Measurements from ENCODE around the gene MYLK. TPM values are rescaled to one million over a fixed set of nuclear protein-coding genes. Genes with fewer than 3 reads are reported as not detected.

MYLK gene
- total and polyA plus RNA-seq, 2 of the 4 experiments (the other 2 are of a cell fraction): 299 to 484 TPM

DNA sequence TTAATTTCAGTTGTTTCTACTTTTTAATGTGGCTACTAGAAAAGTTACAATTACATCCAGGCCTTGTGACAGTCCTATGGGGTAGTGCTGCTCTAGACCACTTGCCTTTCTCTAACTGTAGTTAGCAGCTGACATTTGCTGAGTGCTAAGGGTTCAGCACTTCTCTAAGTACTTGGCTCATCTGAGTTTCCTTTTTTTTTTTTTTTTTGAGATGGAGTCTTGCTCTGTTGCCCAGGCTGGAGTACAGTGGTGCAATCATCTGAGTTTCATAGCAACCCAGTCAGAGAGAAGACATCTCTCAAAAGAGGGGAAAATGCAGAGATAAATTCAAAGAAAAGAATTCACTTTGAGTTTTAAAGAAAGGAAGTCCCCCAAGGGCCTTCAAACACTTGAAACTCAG, 130.8 kb downstream of the MYLK start:
- Histone ChIP-seq H3K9me3 (ENCODE audit: control insufficient read depth, insufficient read depth, low read length) (peaks cover 6% of the 10 kb centered on the region), H3K36me3 (ENCODE audit: control insufficient read depth, insufficient read depth, low read length) (peaks cover 34% of the 10 kb centered on the region), H2AK9ac (replicated peaks; ENCODE audit: low read depth, low read length, poor library complexity) (no peak overlapping the region), H2AFZ (replicated peaks; ENCODE audit: low read length, poor library complexity) (no peak overlapping the region), H3K4ac (ENCODE audit: low read depth, low read length) (peak overlapping the region; percentile 92), H2AK5ac (ENCODE audit: low read depth, low read length) (peak overlapping the region; percentile 91; the same call in 1 of the 2 replicates), H3K18ac (ENCODE audit: low read depth, low read length) (peak overlapping the region; percentile 37; the same call in 1 of the 2 replicates), H3K14ac (replicated peaks; ENCODE audit: low read depth, low read length) (peak overlapping the region; percentile 94), H2BK5ac (ENCODE audit: low read depth, low read length, poor library complexity, severe bottlenecking) (peak overlapping the region; percentile 99), H2BK20ac (ENCODE audit: low read depth, low read length) (peak overlapping the region; percentile 99), H4K91ac (ENCODE audit: insufficient read depth, low read depth, low read length) (peak overlapping the region; percentile 100), H3K4me1 (ENCODE audit: control insufficient read depth, insufficient read depth, low read length) (peaks cover 42% of the 10 kb centered on the region), H4K8ac (ENCODE audit: low read depth in 2 of 2, low read length in 2 of 2) (peak overlapping the region; percentile 88 to 100; a peak in 3 of 4 replicates), H2BK15ac (ENCODE audit: low read depth, low read length) (peak overlapping the region; percentile 92; the same call in 2 of the 3 replicates), H3K4me2 (ENCODE audit: low read depth, low read length) (no peak overlapping the region), H3K9me1 (ENCODE audit: insufficient read depth, low read length) (peaks cover 37% of the 10 kb centered on the region), H4K5ac (ENCODE audit: low read depth, low read length) (peak overlapping the region; percentile 54; the same call in 1 of the 2 replicates), H4K20me1 (ENCODE audit: insufficient read depth, low read length) (no peaks in the 10 kb centered on the region), H3K27ac (ENCODE audit: insufficient read depth, low read length) (peak overlapping the region; percentile 67; the same call in 1 of the 2 replicates), H2BK120ac (ENCODE audit: low read depth, low read length) (peak overlapping the region; percentile 100), H3K4me3 (ENCODE audit: insufficient read depth, low read depth, low read length) (no peak overlapping the region), H3K23ac (ENCODE audit: low read depth, low read length) (peak overlapping the region; percentile 72; the same call in 1 of the 2 replicates), H3K56ac (ENCODE audit: extremely low read depth, insufficient read depth, low read length) (peak overlapping the region; percentile 62; the same call in 1 of the 2 replicates), H3K27me3 (ENCODE audit: control insufficient read depth, insufficient read depth, low read length) (no peaks in the 10 kb centered on the region), H3K79me1 (ENCODE audit: low read depth in 1 of 2, low read length in 2 of 2) (peaks cover 41 to 78% of the 10 kb centered on the region in 2 experiments), H3K9ac (ENCODE audit: low read depth, low read length) (no peak overlapping the region)
- no peak for ATAC-seq (ENCODE audit: low read depth)
- dilution Hi-C loops (cut with HindIII; ENCODE audit: low sequenced_read_pairs, unreplicated experiment) (no loop called here), in situ Hi-C loops (cut with MboI; ENCODE audit: low sequenced_read_pairs) (no loop called here), intact Hi-C loops (cut with micrococcal nuclease) (no loop called here)
- CTCF ChIA-PET: no interaction called here
- TF ChIP-seq BHLHE40 (IDR thresholded peaks at IDR 0.05; ENCODE audit: low read depth, low read length) (no peak), MXI1 (IDR thresholded peaks at IDR 0.05; ENCODE audit: borderline replicate concordance, low read depth, low read length) (no peak), CEBPB (IDR thresholded peaks at IDR 0.05; ENCODE audit: low read depth, low read length) (0 out of 2 replicates have a peak, but pooled peaks have one; percentile 7), NFE2L2 (IDR thresholded peaks at IDR 0.05; ENCODE audit: low read depth, low read length) (no peak)
- no peak for DNase-seq
- POLR2A ChIA-PET (ENCODE audit: unreplicated experiment): no interaction called here
- BruUV-seq (replicated peaks): no TSS peak

All from IMR-90 (cell line).